ENCODE measurements around the gene ACADVL.

GRCh38 chr17:7242717-7243452, 23.1 kb downstream of the ACADVL start:
- no peak for TF ChIP-seq EP300 (IDR thresholded peaks at IDR 0.05)
- no peak for TF ChIP-seq CTCF (IDR thresholded peaks at IDR 0.05)
- peak in 1 of 2 donors; percentile 50 for TF ChIP-seq POLR2A (IDR thresholded peaks at IDR 0.05)
